Effector memory CD4-positive, alpha-beta T cell (primary cell): ENCODE measurements around the gene ARHGAP15.

Experiments
- DNase-seq, 3 donors: peaks; one replicate each; pipeline ENCODE4 v3.0.0-alpha.2; 2020
- H3K27ac ChIP-seq: 2 replicates; pipeline ENCODE4 v1.7.0; 2013; ENCODE audit warnings: mild to moderate bottlenecking, low read length, moderate library complexity; ENCODE audit not compliant: insufficient read depth, poor library complexity, severe bottlenecking
- H3K27me3 ChIP-seq: replicated peaks from 2 replicates; pipeline ENCODE4 v1.7.0; 2013; ENCODE audit warnings: mild to moderate bottlenecking, low read length; ENCODE audit not compliant: insufficient read depth, control insufficient read depth, poor library complexity, severe bottlenecking
- H3K36me3 ChIP-seq: 2 replicates; pipeline ENCODE4 v1.7.0; 2013; ENCODE audit warnings: mild to moderate bottlenecking, low read length, moderate library complexity; ENCODE audit not compliant: control insufficient read depth, insufficient read depth
- H3K4me1 ChIP-seq: 2 replicates; pipeline ENCODE4 v1.7.0; 2013; ENCODE audit warnings: low read length, mild to moderate bottlenecking; ENCODE audit not compliant: control insufficient read depth, insufficient read depth, poor library complexity, severe bottlenecking
- H3K4me3 ChIP-seq: 2 replicates; pipeline ENCODE4 v1.7.0; 2013; ENCODE audit warnings: low read length, low read depth, mild to moderate bottlenecking; ENCODE audit not compliant: insufficient read depth, poor library complexity, severe bottlenecking
- H3K9me3 ChIP-seq: 2 replicates; pipeline ENCODE4 v1.7.0; 2013; ENCODE audit warnings: mild to moderate bottlenecking, low read length, moderate library complexity; ENCODE audit not compliant: control insufficient read depth

ARHGAP15 gene

DNA sequence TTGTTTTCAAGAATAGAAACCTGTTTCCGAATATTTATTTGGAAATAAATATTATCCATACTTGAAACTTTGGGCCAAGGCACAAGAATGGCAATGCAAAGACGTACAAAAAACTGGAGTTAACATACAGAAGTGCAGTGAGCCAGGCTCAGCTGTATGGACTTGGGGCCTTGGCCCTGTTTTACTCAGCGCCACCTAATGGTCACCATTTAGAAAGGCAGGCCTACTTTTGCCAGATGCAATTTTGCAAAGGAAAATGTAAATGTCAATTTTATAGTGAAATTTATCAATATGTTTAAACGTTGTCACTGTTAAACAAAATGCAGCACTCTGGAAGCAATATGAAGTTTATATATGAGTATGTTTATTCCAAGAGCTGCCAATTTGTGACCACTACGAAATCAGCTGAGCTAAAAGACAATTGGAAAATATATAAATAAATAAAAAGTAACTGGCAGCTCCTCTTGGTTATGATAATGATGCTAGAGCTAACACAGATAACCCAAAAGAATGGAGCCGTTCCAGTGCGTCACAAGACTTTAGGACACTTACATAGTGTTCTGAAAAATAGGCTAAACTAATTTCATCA lies 155.0 kb downstream of the ARHGAP15 start:
- H3K4me3 ChIP-seq: no peak overlapping the region
- peaks cover under 1% of the 10 kb centered on the region for H3K4me1 ChIP-seq
- peak in 1 of 3 donors; percentile 15 for DNase-seq
- no peaks in the 10 kb centered on the region for H3K9me3 ChIP-seq
- H3K27me3 ChIP-seq: no peaks in the 10 kb centered on the region
- H3K36me3 ChIP-seq: peaks cover 9% of the 10 kb centered on the region
- H3K27ac ChIP-seq: no peak overlapping the region

DNA sequence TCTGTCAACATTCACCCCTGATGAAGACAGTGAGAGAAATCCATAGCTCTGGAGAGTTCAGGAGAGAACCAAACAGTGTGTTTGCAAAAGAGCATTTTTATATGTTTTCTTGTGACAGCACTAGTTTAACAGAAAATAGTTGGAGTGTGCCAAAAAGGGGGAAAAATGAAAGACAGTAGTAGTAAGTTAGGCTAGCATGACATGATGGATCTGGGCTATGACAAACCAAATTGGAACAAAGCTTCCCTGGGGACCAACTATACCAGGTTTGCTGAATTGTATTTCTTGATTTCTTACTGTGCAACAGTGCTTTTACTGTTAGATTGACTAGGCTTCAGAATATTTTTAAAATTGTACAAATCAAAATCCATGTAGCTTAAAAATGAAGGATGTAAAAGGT lies 159.8 kb downstream of the ARHGAP15 start:
- peaks cover 9% of the 10 kb centered on the region for H3K36me3 ChIP-seq
- no peaks in the 10 kb centered on the region for H3K27me3 ChIP-seq
- no peak overlapping the region for H3K4me3 ChIP-seq
- H3K27ac ChIP-seq: no peak overlapping the region
- H3K4me1 ChIP-seq: no peaks in the 10 kb centered on the region
- DNase-seq: no peak
- H3K9me3 ChIP-seq: no peaks in the 10 kb centered on the region

DNA sequence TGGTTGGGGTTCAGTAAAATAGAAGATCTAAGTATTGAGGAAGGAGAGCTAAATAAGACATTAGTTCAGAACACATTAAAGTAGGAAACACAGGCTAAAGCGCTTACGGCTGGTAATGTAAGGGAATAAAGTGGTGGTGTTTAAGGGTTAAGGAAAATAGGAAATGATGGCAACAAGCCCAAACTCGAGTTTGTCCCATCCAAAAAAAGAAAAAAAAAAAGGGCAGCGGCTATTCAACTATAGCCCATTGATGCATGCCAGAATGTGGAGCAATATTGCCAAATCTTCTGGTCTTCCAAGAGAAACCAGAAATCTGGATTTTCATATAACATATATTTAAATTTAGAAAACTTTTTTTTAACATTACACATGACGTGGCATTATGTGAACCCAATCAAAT lies 161.0 kb downstream of the ARHGAP15 start:
- H3K9me3 ChIP-seq: no peaks in the 10 kb centered on the region
- no peak overlapping the region for H3K27ac ChIP-seq

DNA sequence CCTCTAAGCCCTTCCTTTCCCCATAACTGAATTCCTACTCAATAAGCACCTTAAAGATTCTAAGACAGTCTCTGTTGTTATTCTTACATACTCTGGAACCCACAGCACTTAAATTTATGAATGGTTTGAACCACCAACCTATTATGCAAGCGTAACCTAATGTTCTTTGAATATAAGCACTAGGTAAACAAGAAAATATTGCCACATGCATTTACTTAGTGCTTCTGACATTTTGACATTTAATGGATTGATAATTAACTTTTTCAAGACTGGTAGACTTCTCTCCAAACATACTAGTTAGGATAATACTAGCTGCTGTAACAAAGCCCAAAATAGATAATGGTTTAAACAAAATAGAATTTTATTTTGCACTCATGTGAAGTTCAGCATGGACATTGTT lies 164.8 kb downstream of the ARHGAP15 start:
- H3K27me3 ChIP-seq: no peaks in the 10 kb centered on the region
- no peak for DNase-seq
- H3K9me3 ChIP-seq: no peaks in the 10 kb centered on the region
- no peak overlapping the region for H3K4me3 ChIP-seq
- H3K27ac ChIP-seq: no peak overlapping the region
- H3K36me3 ChIP-seq: peaks cover 3% of the 10 kb centered on the region
- no peaks in the 10 kb centered on the region for H3K4me1 ChIP-seq

More for the DNA sequence above, 161.0 kb downstream of the ARHGAP15 start:
- H3K4me1 ChIP-seq: no peaks in the 10 kb centered on the region
- H3K36me3 ChIP-seq: peaks cover 9% of the 10 kb centered on the region
- no peak overlapping the region for H3K4me3 ChIP-seq
- no peaks in the 10 kb centered on the region for H3K27me3 ChIP-seq
- DNase-seq: no peak

DNA sequence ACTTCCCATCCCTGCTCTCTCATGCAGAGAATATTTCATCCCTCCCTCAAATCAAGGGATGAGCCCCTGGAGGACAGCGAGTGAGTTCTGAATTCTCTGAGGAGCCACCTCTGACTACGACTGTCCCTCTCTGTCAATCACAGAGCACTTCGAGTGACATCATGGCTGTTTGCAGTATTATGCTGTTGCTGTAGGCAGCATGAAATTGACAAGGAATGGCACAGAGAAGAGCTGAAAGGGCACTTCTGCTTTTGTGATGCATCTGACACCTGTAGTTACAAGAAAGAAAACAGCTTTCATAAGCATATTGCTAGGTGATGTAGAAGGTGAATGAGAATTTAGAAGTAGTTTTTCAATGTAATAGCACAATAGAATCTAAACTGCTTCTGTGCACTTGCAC lies 166.9 kb downstream of the ARHGAP15 start:
- Histone ChIP-seq H3K27me3 (no peaks in the 10 kb centered on the region), H3K27ac (no peak overlapping the region), H3K4me3 (no peak overlapping the region), H3K36me3 (no peaks in the 10 kb centered on the region), H3K4me1 (no peaks in the 10 kb centered on the region), H3K9me3 (no peaks in the 10 kb centered on the region)
- no peak for DNase-seq

DNA sequence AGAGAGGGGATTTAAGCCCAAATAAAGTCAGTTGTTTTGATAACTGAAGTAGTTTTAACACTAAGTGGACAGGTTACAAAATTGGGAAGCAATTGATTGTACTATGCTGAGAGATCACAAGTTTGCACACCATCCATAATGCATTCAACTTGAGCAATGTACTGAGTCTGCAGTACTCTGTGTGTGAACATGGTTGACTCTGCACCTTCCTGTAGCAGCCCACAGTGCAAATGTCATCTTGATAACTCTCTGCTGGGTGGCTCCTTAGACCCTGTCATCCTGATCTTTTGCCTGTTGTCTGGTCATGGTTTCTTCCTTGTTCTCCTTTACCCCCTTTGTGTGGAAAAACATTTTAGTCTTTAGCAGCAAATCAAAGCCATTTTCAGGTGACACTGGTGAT lies 168.0 kb downstream of the ARHGAP15 start:
- Histone ChIP-seq H3K4me1 (no peaks in the 10 kb centered on the region), H3K36me3 (no peaks in the 10 kb centered on the region), H3K27ac (no peak overlapping the region), H3K4me3 (no peak overlapping the region), H3K27me3 (no peaks in the 10 kb centered on the region), H3K9me3 (no peaks in the 10 kb centered on the region)
- DNase-seq: no peak

DNA sequence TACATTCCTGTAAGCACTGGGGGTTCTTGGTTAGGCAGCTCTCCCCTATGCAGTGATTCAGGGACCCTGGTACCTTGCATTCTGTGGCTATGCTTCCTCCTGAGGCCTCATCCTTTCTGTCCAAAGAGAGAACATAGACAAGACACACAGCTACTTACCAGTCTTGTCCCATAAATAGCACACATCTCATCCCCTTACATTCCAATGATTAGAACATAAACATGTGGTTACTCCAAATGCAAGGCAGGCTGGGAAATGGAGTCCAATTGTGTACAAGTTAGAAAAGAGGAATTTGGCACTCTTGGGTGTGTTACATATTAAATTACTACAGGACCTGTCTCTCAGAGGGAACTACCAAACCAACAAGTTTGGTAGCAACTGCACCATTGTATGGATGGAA lies 171.3 kb downstream of the ARHGAP15 start:
- Histone ChIP-seq H3K36me3 (no peaks in the 10 kb centered on the region), H3K9me3 (no peaks in the 10 kb centered on the region), H3K4me3 (no peak overlapping the region), H3K4me1 (no peaks in the 10 kb centered on the region), H3K27me3 (no peaks in the 10 kb centered on the region), H3K27ac (no peak overlapping the region)
- no peak for DNase-seq

DNA sequence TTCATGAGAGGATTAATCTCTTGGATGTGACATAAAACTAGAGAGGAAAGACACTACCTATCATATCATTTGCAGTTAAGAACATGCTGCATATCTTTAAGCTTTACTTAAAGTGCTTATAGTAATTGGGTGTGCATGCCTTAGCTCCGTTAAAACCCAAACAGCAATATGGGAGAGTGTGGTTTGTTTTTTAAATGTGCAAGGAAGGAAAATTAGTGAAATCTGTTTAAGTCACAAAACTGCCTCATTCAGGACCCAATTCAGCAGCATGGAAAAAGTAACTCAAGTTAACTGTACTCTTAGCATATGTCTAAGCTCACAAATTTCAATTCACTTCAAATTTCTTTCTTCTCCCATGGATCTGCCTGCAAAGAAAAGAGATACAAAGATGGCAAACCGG lies 182.2 kb downstream of the ARHGAP15 start:
- H3K36me3 ChIP-seq: no peaks in the 10 kb centered on the region
- no peak for DNase-seq
- no peaks in the 10 kb centered on the region for H3K4me1 ChIP-seq
- H3K27ac ChIP-seq: no peak overlapping the region
- H3K4me3 ChIP-seq: no peak overlapping the region
- no peaks in the 10 kb centered on the region for H3K9me3 ChIP-seq
- no peaks in the 10 kb centered on the region for H3K27me3 ChIP-seq

DNA sequence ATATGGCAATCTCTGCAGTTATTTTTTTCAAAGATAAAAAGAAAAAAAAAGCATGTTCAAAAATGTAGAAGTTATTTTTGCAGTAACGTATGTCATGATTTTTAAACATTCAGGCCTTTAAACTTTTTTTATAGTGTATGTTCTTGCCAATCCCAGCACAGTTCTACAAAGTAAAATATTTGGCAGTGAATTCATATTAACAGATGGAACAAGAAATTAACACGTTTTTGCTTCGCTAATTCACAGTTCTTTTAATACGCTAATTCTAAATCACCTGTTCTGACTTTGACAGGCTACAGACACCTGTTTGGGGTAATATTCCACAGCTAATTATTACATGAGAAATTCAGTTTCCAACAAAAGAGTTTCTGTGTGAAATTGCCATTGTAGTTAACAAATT lies 183.2 kb downstream of the ARHGAP15 start:
- H3K36me3 ChIP-seq: no peaks in the 10 kb centered on the region
- no peaks in the 10 kb centered on the region for H3K4me1 ChIP-seq
- H3K9me3 ChIP-seq: no peaks in the 10 kb centered on the region
- no peak for DNase-seq
- H3K27ac ChIP-seq: no peak overlapping the region
- no peak overlapping the region for H3K4me3 ChIP-seq
- H3K27me3 ChIP-seq: no peaks in the 10 kb centered on the region

DNA sequence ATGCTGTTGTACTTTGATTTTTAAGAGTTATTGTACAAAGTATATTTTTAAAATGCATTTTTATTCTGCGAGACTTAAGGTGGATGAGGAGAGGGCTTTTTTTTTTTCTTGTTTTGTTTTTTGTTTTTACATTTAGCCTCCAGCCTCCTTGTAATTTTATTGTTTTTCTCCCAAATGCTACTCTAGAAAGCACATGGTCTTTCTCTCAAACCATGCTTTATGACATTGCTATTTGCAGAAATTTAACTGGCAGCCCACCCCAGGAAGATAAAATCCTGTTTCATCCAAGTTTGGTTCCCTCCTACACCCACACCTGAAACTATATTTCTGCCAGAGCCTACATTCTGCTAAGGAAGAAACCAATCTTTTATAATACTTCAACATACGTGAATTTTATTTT lies 184.6 kb downstream of the ARHGAP15 start:
- no peaks in the 10 kb centered on the region for H3K27me3 ChIP-seq
- DNase-seq: no peak
- H3K4me3 ChIP-seq: no peak overlapping the region
- H3K4me1 ChIP-seq: no peaks in the 10 kb centered on the region
- no peaks in the 10 kb centered on the region for H3K9me3 ChIP-seq
- H3K27ac ChIP-seq: no peak overlapping the region
- H3K36me3 ChIP-seq: no peaks in the 10 kb centered on the region
